ENCODE results near the gene AP1M1. TPM values are rescaled to one million over a fixed set of nuclear protein-coding genes. Genes with fewer than 3 reads are reported as not detected.
A peak's percentile ranks its signal among the peaks of the same experiment; 100 is the strongest.

Gene AP1M1
- total RNA-seq, 5 donors from 2014 or later (not counting 1 experiment from before 2014, with no cell fraction given): 94.9 to 171 (median 133) TPM

DNA sequence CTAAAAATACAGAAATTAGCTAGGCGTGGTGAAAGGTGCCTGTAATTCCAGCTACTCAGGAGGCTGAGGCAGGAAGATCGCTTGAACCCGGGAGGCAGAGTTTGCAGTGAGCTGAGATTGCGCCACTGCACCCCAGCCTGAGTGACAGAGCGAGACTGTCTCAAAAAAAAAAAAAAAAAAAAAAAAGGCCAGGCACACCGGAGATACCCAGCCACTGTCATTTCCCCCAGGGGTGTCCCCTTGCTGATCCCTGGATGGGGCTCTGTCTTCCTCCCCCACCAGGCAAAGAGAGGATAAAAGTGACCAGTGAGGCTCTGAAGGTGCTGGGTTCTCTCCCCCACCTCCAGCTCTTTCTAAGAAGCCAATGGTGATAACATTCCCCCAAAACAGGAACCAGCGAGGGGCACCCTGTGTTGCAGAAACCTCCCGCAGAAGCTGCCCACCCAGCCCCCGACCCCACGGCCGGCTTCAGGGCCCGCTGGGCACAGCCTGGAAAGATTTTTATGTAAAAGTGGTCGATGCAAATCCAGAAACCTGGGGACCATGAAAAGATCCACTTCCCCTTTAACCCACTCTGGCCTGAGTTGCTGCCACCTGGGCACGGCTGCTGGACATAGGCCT lies 65.5 kb downstream of the AP1M1 start:
- H3K4me3 Mint-ChIP-seq: peak overlapping the region in 2 of 3 donors; percentile 45 to 66
- peaks cover 66 to 86% (median 70%) of the 10 kb centered on the region in 3 donors for H3K4me1 Mint-ChIP-seq

DNA sequence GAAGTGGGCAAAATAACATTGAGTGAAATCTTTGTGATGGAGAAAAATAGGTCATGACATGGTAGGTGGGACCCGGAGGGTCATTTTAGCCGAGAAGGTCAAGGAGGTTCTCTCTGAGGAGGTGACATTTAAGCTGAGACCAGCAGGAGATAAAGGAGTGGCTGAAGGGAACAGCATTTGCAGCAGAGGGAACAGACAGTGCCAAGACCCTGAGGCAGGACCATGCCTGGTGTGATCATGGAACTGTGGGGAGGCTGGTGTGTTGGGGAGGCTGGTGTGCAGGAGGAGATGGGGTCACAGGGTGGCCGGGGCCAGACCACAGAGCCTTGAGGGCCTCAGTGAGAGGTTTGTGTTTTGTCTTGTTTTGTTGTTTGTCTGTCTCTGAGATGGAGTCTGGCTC lies 67.5 kb downstream of the AP1M1 start:
- Histone ChIP-seq H3K27ac (ENCODE audit: low read length) (no peak overlapping the region), H3K27me3 (replicated peaks in 1 of 2; ENCODE audit: control insufficient read depth in 2 of 2, extremely low read depth in 1 of 2, insufficient read depth in 2 of 2, low read length in 1 of 2) (no peaks in the 10 kb centered on the region), H3K9me3 (no peaks in the 10 kb centered on the region), H3K4me3 (ENCODE audit: control insufficient read depth in 1 of 2, extremely low read depth in 1 of 2, low read length in 1 of 2) (no peak overlapping the region), H3K4me1 (ENCODE audit: control insufficient read depth in 1 of 2, extremely low read depth in 1 of 2, insufficient read depth in 2 of 2, low read length in 2 of 2) (peaks cover 26 to 76% of the 10 kb centered on the region in 2 experiments), H3K36me3 (ENCODE audit: control insufficient read depth in 2 of 2, extremely low read depth in 1 of 2, insufficient read depth in 1 of 2, low read length in 1 of 2) (no peaks in the 10 kb centered on the region)
- ATAC-seq (replicated peaks in 1 of 4): no peak
- H3K9me3 Mint-ChIP-seq: no peaks in the 10 kb centered on the region
- H3K4me3 Mint-ChIP-seq: peak overlapping the region in 1 of 3 donors; percentile 37
- ChIA-PET CTCF (no interaction called here), POLR2A (no interaction called here)
- no peaks in the 10 kb centered on the region for H3K36me3 Mint-ChIP-seq
- H3K27ac Mint-ChIP-seq: peak overlapping the region; percentile 81 to 88
- 95% methylated on average over 2 of the region's 3 CpGs for WGBS (ENCODE audit: insufficient coverage)
- H3K27me3 Mint-ChIP-seq: no peaks in the 10 kb centered on the region
- H3K4me1 Mint-ChIP-seq: peaks cover 69 to 83% (median 74%) of the 10 kb centered on the region in 3 donors
- no peak for DNase-seq

More for the DNA sequence above, 65.5 kb downstream of the AP1M1 start:
- POLR2A ChIA-PET: interaction anchor here in 1 of 2 donors (0.5 kb wide), 1 partner anchor 84 kb away, joined by 3 read pairs; no protein-coding TSS in a partner anchor
- H3K9me3 Mint-ChIP-seq: no peaks in the 10 kb centered on the region
- WGBS (ENCODE audit: insufficient coverage): 56% methylated on average over 4 of the region's 14 CpGs
- no peaks in the 10 kb centered on the region for H3K27me3 Mint-ChIP-seq
- ATAC-seq (replicated peaks in 1 of 4): no peak
- Histone ChIP-seq H3K27ac (ENCODE audit: low read length) (no peak overlapping the region), H3K4me1 (ENCODE audit: control insufficient read depth in 1 of 2, extremely low read depth in 1 of 2, insufficient read depth in 2 of 2, low read length in 2 of 2) (peaks cover 23 to 81% of the 10 kb centered on the region in 2 experiments), H3K36me3 (ENCODE audit: control insufficient read depth in 2 of 2, extremely low read depth in 1 of 2, insufficient read depth in 1 of 2, low read length in 1 of 2) (no peaks in the 10 kb centered on the region), H3K27me3 (replicated peaks in 1 of 2; ENCODE audit: control insufficient read depth in 2 of 2, extremely low read depth in 1 of 2, insufficient read depth in 2 of 2, low read length in 1 of 2) (no peaks in the 10 kb centered on the region), H3K4me3 (ENCODE audit: control insufficient read depth in 1 of 2, extremely low read depth in 1 of 2, low read length in 1 of 2) (no peak overlapping the region), H3K9me3 (no peaks in the 10 kb centered on the region)
- CTCF ChIA-PET: interaction anchor here (0.5 to 1.1 kb wide), 3 partner anchors 18 to 120 kb away, joined by 3 to 5 read pairs (median 3); no protein-coding TSS in a partner anchor
- H3K27ac Mint-ChIP-seq: peak overlapping the region in 1 of 2 donors; percentile 82
- no peaks in the 10 kb centered on the region for H3K36me3 Mint-ChIP-seq
- DNase-seq: peak in 2 of 35 experiments; percentile 21 to 35

DNA sequence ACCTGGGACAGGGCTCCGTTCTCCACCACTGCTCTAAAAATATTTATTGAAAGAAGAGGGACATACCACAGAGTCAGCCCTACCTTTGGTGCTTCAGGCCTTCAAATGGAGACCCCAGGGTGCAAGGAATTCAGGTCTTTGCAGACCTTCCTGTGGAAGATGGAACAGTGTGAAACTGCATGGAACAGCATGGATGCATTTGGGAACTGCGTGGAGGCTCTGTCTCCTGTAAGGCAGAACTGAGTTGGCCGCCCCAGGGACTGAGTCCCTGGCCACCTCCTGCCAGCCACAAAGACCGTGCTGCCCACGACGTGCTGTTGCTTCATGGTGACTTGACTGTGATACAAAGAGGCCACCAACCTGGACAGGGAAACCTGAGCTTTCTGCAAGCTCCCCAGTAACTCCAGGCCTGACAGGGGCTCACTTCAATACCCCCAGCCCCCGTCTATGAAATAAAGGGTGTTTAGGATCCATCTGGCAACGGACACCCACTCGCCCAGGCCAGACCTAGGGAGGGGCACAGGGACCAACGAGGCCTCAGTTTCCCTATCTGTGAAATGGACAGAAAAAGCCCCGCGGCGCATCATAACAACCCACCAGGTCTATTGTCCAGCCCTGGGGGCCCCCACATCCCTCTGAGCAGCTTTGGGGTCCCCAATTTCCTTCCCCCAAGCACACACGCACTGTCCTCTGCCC lies 68.3 kb downstream of the AP1M1 start:
- peak in 1 of 4 experiments; percentile 9 for ATAC-seq (replicated peaks in 1 of 4)
- WGBS (ENCODE audit: insufficient coverage): 77% methylated on average over 8 of the region's 14 CpGs
- peak overlapping the region; percentile 38 to 74 (median 49) for H3K4me3 Mint-ChIP-seq
- no peaks in the 10 kb centered on the region for H3K27me3 Mint-ChIP-seq
- no peak overlapping the region for H3K4me3 ChIP-seq (ENCODE audit: control insufficient read depth in 1 of 2, extremely low read depth in 1 of 2, low read length in 1 of 2)
- no peaks in the 10 kb centered on the region for H3K36me3 ChIP-seq (ENCODE audit: control insufficient read depth in 2 of 2, extremely low read depth in 1 of 2, insufficient read depth in 1 of 2, low read length in 1 of 2)
- H3K27ac ChIP-seq (ENCODE audit: low read length): peak overlapping the region; percentile 62
- POLR2A ChIA-PET: no interaction called here
- no peaks in the 10 kb centered on the region for H3K27me3 ChIP-seq (replicated peaks in 1 of 2; ENCODE audit: control insufficient read depth in 2 of 2, extremely low read depth in 1 of 2, insufficient read depth in 2 of 2, low read length in 1 of 2)
- H3K36me3 Mint-ChIP-seq: no peaks in the 10 kb centered on the region
- H3K4me1 ChIP-seq (ENCODE audit: control insufficient read depth in 1 of 2, extremely low read depth in 1 of 2, insufficient read depth in 2 of 2, low read length in 2 of 2): peaks cover 26 to 68% of the 10 kb centered on the region in 2 experiments
- H3K9me3 Mint-ChIP-seq: no peaks in the 10 kb centered on the region
- no peaks in the 10 kb centered on the region for H3K9me3 ChIP-seq
- DNase-seq: no peak
- H3K4me1 Mint-ChIP-seq: peaks cover 63 to 76% (median 66%) of the 10 kb centered on the region in 3 donors
- peak overlapping the region; percentile 81 to 88 for H3K27ac Mint-ChIP-seq
- CTCF ChIA-PET: no interaction called here

DNA sequence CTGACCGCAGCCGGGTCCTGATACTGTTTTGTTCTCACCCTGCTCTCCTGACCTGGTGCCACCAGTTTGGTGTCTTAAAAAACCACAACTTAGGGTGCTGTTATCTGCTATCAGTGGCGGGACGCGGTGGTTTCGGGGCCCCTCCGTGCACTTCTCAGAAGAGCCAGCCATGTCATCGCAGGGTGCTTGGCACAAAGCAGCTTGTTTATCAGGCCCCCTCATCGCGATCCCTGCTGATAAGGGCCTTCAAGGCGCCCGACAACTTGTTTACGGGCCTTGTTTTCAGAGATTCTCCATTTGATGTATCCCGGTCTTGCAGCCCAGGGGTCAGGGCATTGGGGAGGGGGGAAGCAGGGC lies 68.9 kb downstream of the AP1M1 start:
- Histone ChIP-seq H3K27ac (ENCODE audit: low read length) (peak overlapping the region; percentile 62), H3K4me3 (ENCODE audit: control insufficient read depth in 1 of 2, extremely low read depth in 1 of 2, low read length in 1 of 2) (no peak overlapping the region), H3K4me1 (ENCODE audit: control insufficient read depth in 1 of 2, extremely low read depth in 1 of 2, insufficient read depth in 2 of 2, low read length in 2 of 2) (peaks cover 23 to 63% of the 10 kb centered on the region in 2 experiments), H3K9me3 (no peaks in the 10 kb centered on the region), H3K36me3 (ENCODE audit: control insufficient read depth in 2 of 2, extremely low read depth in 1 of 2, insufficient read depth in 1 of 2, low read length in 1 of 2) (no peaks in the 10 kb centered on the region), H3K27me3 (replicated peaks in 1 of 2; ENCODE audit: control insufficient read depth in 2 of 2, extremely low read depth in 1 of 2, insufficient read depth in 2 of 2, low read length in 1 of 2) (no peaks in the 10 kb centered on the region)
- peaks cover 58 to 71% (median 61%) of the 10 kb centered on the region in 3 donors for H3K4me1 Mint-ChIP-seq
- ATAC-seq (replicated peaks in 1 of 4) (peak; percentile 73 to 77 (median 74)), DNase-seq (peak; percentile 37 to 79 (median 62))
- H3K4me3 Mint-ChIP-seq: peak overlapping the region; percentile 38 to 74 (median 49)
- ChIA-PET CTCF (interaction anchor here in 1 of 2 donors (1.0 to 1.2 kb wide), 2 partner anchors 17 to 116 kb away, joined by 3 read pairs; no protein-coding TSS in a partner anchor), POLR2A (interaction anchor here in 1 of 2 donors (0.8 kb wide), 1 partner anchor 40 kb away, joined by 3 read pairs; no protein-coding TSS in a partner anchor)
- H3K27ac Mint-ChIP-seq: peak overlapping the region; percentile 81 to 88
- no peaks in the 10 kb centered on the region for H3K9me3 Mint-ChIP-seq
- WGBS (ENCODE audit: insufficient coverage): 7% methylated on average over 14 of the region's 14 CpGs
- H3K36me3 Mint-ChIP-seq: no peaks in the 10 kb centered on the region
- H3K27me3 Mint-ChIP-seq: no peaks in the 10 kb centered on the region

DNA sequence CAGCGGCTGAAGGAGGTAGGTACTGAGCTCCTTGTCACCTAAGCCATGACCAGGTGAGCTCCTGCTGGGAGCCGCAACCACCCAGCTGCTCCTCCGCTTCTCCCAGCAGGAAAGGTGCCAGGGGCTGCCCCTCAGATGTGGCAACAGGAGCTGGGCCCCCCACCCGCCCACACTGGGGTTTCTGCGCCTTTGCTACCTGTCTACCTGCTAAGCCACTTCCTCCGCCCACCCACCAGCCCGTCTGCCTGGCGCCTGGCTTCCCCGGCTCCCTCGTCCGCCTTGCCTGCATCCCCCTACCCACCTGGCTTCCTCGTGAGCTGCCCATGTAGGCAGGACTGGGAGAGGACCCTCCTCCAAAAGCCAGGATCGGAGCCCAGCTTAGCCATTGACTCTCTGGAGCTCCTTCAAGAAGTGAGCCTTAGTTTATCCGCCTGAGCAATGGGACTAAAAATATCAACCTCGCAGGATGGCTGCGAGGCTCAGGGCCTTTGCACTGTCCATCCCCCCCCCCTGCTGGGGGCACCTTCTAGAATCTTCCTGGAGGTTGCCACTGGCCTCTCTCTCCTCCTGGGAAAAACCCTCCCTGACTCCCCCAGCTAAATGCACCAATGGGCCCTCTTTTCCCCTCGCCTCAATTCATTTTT lies 71.1 kb downstream of the AP1M1 start:
- Histone ChIP-seq H3K27ac (ENCODE audit: low read length) (no peak overlapping the region), H3K4me3 (ENCODE audit: control insufficient read depth in 1 of 2, extremely low read depth in 1 of 2, low read length in 1 of 2) (no peak overlapping the region), H3K36me3 (ENCODE audit: control insufficient read depth in 2 of 2, extremely low read depth in 1 of 2, insufficient read depth in 1 of 2, low read length in 1 of 2) (no peaks in the 10 kb centered on the region), H3K9me3 (no peaks in the 10 kb centered on the region), H3K27me3 (replicated peaks in 1 of 2; ENCODE audit: control insufficient read depth in 2 of 2, extremely low read depth in 1 of 2, insufficient read depth in 2 of 2, low read length in 1 of 2) (no peaks in the 10 kb centered on the region), H3K4me1 (ENCODE audit: control insufficient read depth in 1 of 2, extremely low read depth in 1 of 2, insufficient read depth in 2 of 2, low read length in 2 of 2) (peaks cover 12 to 41% of the 10 kb centered on the region in 2 experiments)
- Mint-ChIP-seq H3K27ac (peak overlapping the region; percentile 4 to 36), H3K36me3 (no peaks in the 10 kb centered on the region), H3K9me3 (no peaks in the 10 kb centered on the region), H3K4me3 (peak overlapping the region; percentile 17 to 59 (median 34)), H3K4me1 (peaks cover 35 to 49% (median 39%) of the 10 kb centered on the region in 3 donors), H3K27me3 (no peaks in the 10 kb centered on the region)
- ChIA-PET POLR2A (interaction anchor here in 1 of 2 donors (0.5 to 1.2 kb wide), 2 partner anchors 56 to 99 kb away, joined by 4 read pairs; partner anchors contain the start of gene KLF2), CTCF (interaction anchor here in 1 of 2 donors (0.5 to 0.6 kb wide), 2 partner anchors 15 to 101 kb away, joined by 3 read pairs; no protein-coding TSS in a partner anchor)
- 19% methylated on average over 15 of the region's 17 CpGs for WGBS (ENCODE audit: insufficient coverage)
- DNase-seq (peak in 32 of 35 experiments; percentile 15 to 64 (median 48)), ATAC-seq (replicated peaks in 1 of 4) (peak; percentile 22 to 67 (median 50))

DNA sequence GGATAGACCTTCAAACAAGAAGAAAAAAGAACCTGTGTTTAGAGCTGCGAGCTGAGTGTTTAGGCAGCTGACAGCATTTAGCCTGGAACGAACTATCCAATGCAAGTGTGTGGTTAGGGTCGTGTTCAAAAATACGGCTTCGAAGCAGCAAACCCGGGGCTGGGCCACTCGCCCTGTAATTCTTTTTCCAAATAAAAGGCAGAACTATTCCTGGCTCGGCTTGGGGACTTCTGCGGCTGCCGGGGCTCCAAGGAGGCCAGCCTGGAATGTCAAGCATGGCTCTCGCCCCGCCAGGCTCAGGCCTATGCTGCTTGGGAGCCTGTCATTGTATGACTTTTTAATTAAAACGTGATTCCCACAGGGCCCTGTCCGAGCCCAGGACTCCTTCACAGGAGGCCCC lies 75.2 kb downstream of the AP1M1 start:
- ATAC-seq (replicated peaks in 1 of 4): no peak
- ChIA-PET CTCF (interaction anchor here in 1 of 2 donors (0.6 kb wide), 1 partner anchor 77 kb away, joined by 3 read pairs; no protein-coding TSS in a partner anchor), POLR2A (interaction anchor here in 1 of 2 donors (0.6 kb wide), 1 partner anchor 40 kb away, joined by 3 read pairs; no protein-coding TSS in a partner anchor)
- Histone ChIP-seq H3K27me3 (replicated peaks in 1 of 2; ENCODE audit: control insufficient read depth in 2 of 2, extremely low read depth in 1 of 2, insufficient read depth in 2 of 2, low read length in 1 of 2) (no peaks in the 10 kb centered on the region), H3K36me3 (ENCODE audit: control insufficient read depth in 2 of 2, extremely low read depth in 1 of 2, insufficient read depth in 1 of 2, low read length in 1 of 2) (no peaks in the 10 kb centered on the region), H3K9me3 (no peaks in the 10 kb centered on the region), H3K27ac (ENCODE audit: low read length) (no peak overlapping the region), H3K4me1 (ENCODE audit: control insufficient read depth in 1 of 2, extremely low read depth in 1 of 2, insufficient read depth in 2 of 2, low read length in 2 of 2) (peaks cover 4 to 18% of the 10 kb centered on the region in 2 experiments), H3K4me3 (ENCODE audit: control insufficient read depth in 1 of 2, extremely low read depth in 1 of 2, low read length in 1 of 2) (no peak overlapping the region)
- no peak overlapping the region for H3K4me3 Mint-ChIP-seq
- H3K27me3 Mint-ChIP-seq: no peaks in the 10 kb centered on the region
- no peaks in the 10 kb centered on the region for H3K9me3 Mint-ChIP-seq
- WGBS (ENCODE audit: insufficient coverage): 91% methylated on average over 13 of the region's 14 CpGs
- no peaks in the 10 kb centered on the region for H3K36me3 Mint-ChIP-seq
- no peak for DNase-seq
- peaks cover 10 to 16% (median 15%) of the 10 kb centered on the region in 3 donors for H3K4me1 Mint-ChIP-seq
- H3K27ac Mint-ChIP-seq: no peak overlapping the region

Data from T-cell (primary cell).